A673 (cell line): ENCODE data around the gene IL1RL1.

Experiments
- CTCF ChIP-seq: fragments of 300-800, 200-600 bp; sonication (generic); conservative IDR thresholded peaks from 2 replicates; pipeline ENCODE4 v1.5.1; 2017; ENCODE audit warnings: low read depth, mild to moderate bottlenecking, antibody characterized with exemption, low read length, moderate library complexity, mixed read lengths
- EZH2 ChIP-seq: fragments of 200-600 bp; sonication (generic); IDR thresholded peaks from 2 replicates; pipeline ENCODE4 v1.6.1; 2017; ENCODE audit warnings: borderline replicate concordance, low read depth, mild to moderate bottlenecking, mixed read lengths, antibody characterized with exemption, low read length; ENCODE audit not compliant: poor library complexity, severe bottlenecking

- TF ChIP-seq CTCF: no peak
- no peak for TF ChIP-seq EZH2
These were observed 15.8 kb upstream of the IL1RL1 start for GRCh38 chr2:102295566-102295965.
